Heart left ventricle (tissue), 16 donors: ENCODE results near the gene DOK7. TPM values are rescaled to one million over a fixed set of nuclear protein-coding genes. Genes with fewer than 3 reads are reported as not detected.
A peak's percentile ranks its signal among the peaks of the same experiment; 100 is the strongest.

ENCODE experiments used
- ATAC-seq, 4 donors: fragments of 200-7000 bp; cut with Tn5 transposase; one replicate each; pipeline ENCODE4 v1.9.1; 2020 to 2022; ENCODE audit warnings: moderate library complexity in 4 of 4, mild to moderate bottlenecking in 3 of 4, moderate number of reproducible peaks in 1 of 4
- DNase-seq, 5 donors: peaks; one replicate each; pipeline ENCODE4 v3.0.0-alpha.2; 2020
- H3K27ac ChIP-seq, 12 donors: fragments of 200-600 bp; sonication (generic) in 4 of 12; one replicate each; pipeline versions ENCODE4 v1.5.0 to v1.8.0; 2016 to 2022; ENCODE audit warnings: mild to moderate bottlenecking in 2 of 12
- H3K27me3 ChIP-seq, 9 donors: fragments of 200-600 bp; sonication (generic) in 2 of 9; one replicate each; pipeline versions ENCODE4 v1.5.1 to v1.8.0; 2016 to 2022; ENCODE audit warnings: mild to moderate bottlenecking in 3 of 9
- H3K36me3 ChIP-seq, 9 donors: fragments of 200-600 bp; sonication (generic) in 2 of 9; one replicate each; pipeline versions ENCODE4 v1.5.0 to v1.8.0; 2018 to 2022; ENCODE audit warnings: mild to moderate bottlenecking in 2 of 9
- H3K4me1 ChIP-seq, 12 donors: fragments of 200-600 bp; sonication (generic) in 4 of 12; one replicate each; pipeline versions ENCODE4 v1.5.0 to v1.8.0; 2016 to 2022; ENCODE audit warnings: mild to moderate bottlenecking in 3 of 12
- H3K4me3 ChIP-seq, 12 donors: fragments of 200-600 bp; sonication (generic) in 4 of 12; one replicate each; pipeline versions ENCODE4 v1.5.0 to v1.8.0; 2017 to 2022; ENCODE audit warnings: mild to moderate bottlenecking in 9 of 12, moderate library complexity in 4 of 12
- H3K9me3 ChIP-seq, 12 donors: fragments of 200-600 bp; sonication (generic) in 4 of 12; one replicate each; pipeline versions ENCODE4 v1.5.0 to v1.8.0; 2016 to 2022; ENCODE audit warnings: mild to moderate bottlenecking in 1 of 12
- CTCF ChIP-seq, 12 donors: fragments of 200-600 bp; sonication (generic) in 4 of 12; IDR thresholded peaks; one replicate each; pipeline versions ENCODE4 v1.5.0 to v1.8.0; 2018 to 2022; ENCODE audit warnings: antibody characterized with exemption in 12 of 12, mild to moderate bottlenecking in 5 of 12
- POLR2A ChIP-seq, 2 donors: fragments of 450-650 bp; IDR thresholded peaks; one replicate each; pipeline ENCODE4 v1.6.1; 2017; ENCODE audit warnings: antibody characterized with exemption in 2 of 2, mild to moderate bottlenecking in 2 of 2, moderate library complexity in 2 of 2
- WGBS, 4 donors: extraction: QIAGEN DNeasy Blood & Tissue Kit in 2 of 4; methylation state at CpG; one replicate each; pipeline versions ENCODE4 v1.1.5 to v1.1.7; 2013 to 2018; 5-methylcytosine and 5-hydroxymethylcytosine counted together
- intact Hi-C, 10 donors: fragments of 100-400 bp; cut with DNase I; formaldehyde crosslinking; loops; one replicate each; pipeline versions ENCODE4 v1.11.1 to v1.14.2; 2022
- polyA plus RNA-seq, 2 donors: library from polyadenylated mRNA; stranded (reverse); fragments of 200-250 nt; gene quantifications; one replicate each; pipeline ENCODE4 v1.2.3, GENCODE V29; 2013
- total RNA-seq, 9 donors: library from RNA; depleted of rRNA in 2 of 9; stranded (reverse); fragments of >200 nt in 2 of 9; fragmentation: NEBNext Ultra II Directional in 3 of 9; extraction: Animal tissue kit (Norgen Biotek cat#: 25700) in 3 of 9; gene quantifications; one replicate each; pipeline versions ENCODE4 v1.1.0 to v1.2.4, GENCODE V29; 2016 to 2023
- donor health status: ischemic (EF 13 %, LVEDD 7.1; RV severe dilation, severe dysfunction).
- donor health status: healthy with polysubstance abuse.
- donor health status: DM: no; HTN: yes; CAD: no.
- donor health status: DM: no; HTN: no; CAD: no.
- donor health status: ischemic (EF 25% LVEDD 6.9; RV normal size, moderate dysfunction).
- donor health status: ischemic (EF 25% LVEDD 5.7; RV mildly dilated, moderate dysfunction).
- donor health status: healthy.
- donor health status: DM: yes; HTN: yes; CAD: no.
- donor health status: ischemic (EF 35%, LVEDD 5.7; RV mildly dilated, moderate dysfunction).
- donor health status: nonischemic (EF 11% LVEDD 7.7; RV severe dilation, severe dysfunction).
- donor health status: DM: yes; HTN: yes; CAD: no.
- donor health status: PGD.
- donor health status: ischemic (EF 29% LVEDD 5.4; RV normal size, mild dysfunction).
- donor health status: nonischemic (EF 23%, LVEDD 6.1; RV moderate dilation, normal function).

The DOK7 gene
- total and polyA plus RNA-seq, 11 donors: 27.7 to 89.5 (median 40.0) TPM

- no peaks in the 10 kb centered on the region for H3K27me3 ChIP-seq
- intact Hi-C loops: no loop called here
- H3K9me3 ChIP-seq: no peaks in the 10 kb centered on the region
- peaks cover 0 to 13% (median 0%) of the 10 kb centered on the region in 12 donors for H3K4me1 ChIP-seq
- 94 to 98% (median 96%) methylated on average over 7 to 10 of the region's 10 CpGs for WGBS, 4 donors
- no peak overlapping the region for H3K4me3 ChIP-seq
- peaks cover 3 to 83% (median 68%) of the 10 kb centered on the region in 9 donors for H3K36me3 ChIP-seq
- H3K27ac ChIP-seq: no peak overlapping the region
- ATAC-seq (no peak), DNase-seq (peak in 2 of 5 donors; percentile 2 to 3)
- TF ChIP-seq CTCF (IDR thresholded peaks at IDR 0.05) (no peak), POLR2A (IDR thresholded peaks at IDR 0.05) (no peak)
These were observed 60.1 kb downstream of the DOK7 start for GRCh38 chr4:3523146-3523627.

GRCh38 chr4:3523628-3524221 is 60.6 kb downstream of the DOK7 start:
- intact Hi-C loops: no loop called here
- ATAC-seq (no peak), DNase-seq (peak in 3 of 5 donors; percentile 4 to 20 (median 20))
- Histone ChIP-seq H3K4me3 (no peak overlapping the region), H3K27me3 (no peaks in the 10 kb centered on the region), H3K36me3 (peaks cover 3 to 83% (median 68%) of the 10 kb centered on the region in 9 donors), H3K27ac (no peak overlapping the region), H3K9me3 (no peaks in the 10 kb centered on the region), H3K4me1 (peaks cover 0 to 13% (median 0%) of the 10 kb centered on the region in 12 donors)
- TF ChIP-seq POLR2A (IDR thresholded peaks at IDR 0.05) (no peak), CTCF (IDR thresholded peaks at IDR 0.05) (no peak)
- 83 to 90% (median 86%) methylated on average over 17 to 24 of the region's 24 CpGs for whole genome bisulfite sequencing, 4 donors

- ATAC-seq: no peak
- DNase-seq: peak in 2 of 5 donors; percentile 6 to 25
- TF ChIP-seq CTCF (IDR thresholded peaks at IDR 0.05): no peak
- TF ChIP-seq POLR2A (IDR thresholded peaks at IDR 0.05): no peak
- no peak overlapping the region for H3K4me3 ChIP-seq
- no peaks in the 10 kb centered on the region for H3K27me3 ChIP-seq
- H3K27ac ChIP-seq: no peak overlapping the region
- H3K36me3 ChIP-seq: peaks cover 3 to 82% (median 65%) of the 10 kb centered on the region in 9 donors
- no peaks in the 10 kb centered on the region for H3K9me3 ChIP-seq
- intact Hi-C loops: no loop called here
- peaks cover 0 to 13% (median 0%) of the 10 kb centered on the region in 12 donors for H3K4me1 ChIP-seq
- 79 to 93% (median 92%) methylated on average over 7 to 8 of the region's 8 CpGs for WGBS, 4 donors
These were observed 61.2 kb downstream of the DOK7 start for GRCh38 chr4:3524349-3524748.

GRCh38 chr4:3524920-3525319 is 61.8 kb downstream of the DOK7 start:
- ATAC-seq (no peak), DNase-seq (peak in 1 of 5 donors; percentile 24)
- no peak overlapping the region for H3K27ac ChIP-seq
- intact Hi-C loops: no loop called here
- peaks cover 0 to 80% (median 59%) of the 10 kb centered on the region in 9 donors for H3K36me3 ChIP-seq
- no peak overlapping the region for H3K4me3 ChIP-seq
- 76 to 81% (median 79%) methylated on average over 19 of the region's 19 CpGs for WGBS, 4 donors
- no peaks in the 10 kb centered on the region for H3K27me3 ChIP-seq
- TF ChIP-seq CTCF (IDR thresholded peaks at IDR 0.05) (no peak), POLR2A (IDR thresholded peaks at IDR 0.05) (no peak)
- no peaks in the 10 kb centered on the region for H3K9me3 ChIP-seq
- peaks cover 0 to 16% (median 3%) of the 10 kb centered on the region in 12 donors for H3K4me1 ChIP-seq
